ENCODE measurements around the gene OPRM1.

The OPRM1 gene

DNA sequence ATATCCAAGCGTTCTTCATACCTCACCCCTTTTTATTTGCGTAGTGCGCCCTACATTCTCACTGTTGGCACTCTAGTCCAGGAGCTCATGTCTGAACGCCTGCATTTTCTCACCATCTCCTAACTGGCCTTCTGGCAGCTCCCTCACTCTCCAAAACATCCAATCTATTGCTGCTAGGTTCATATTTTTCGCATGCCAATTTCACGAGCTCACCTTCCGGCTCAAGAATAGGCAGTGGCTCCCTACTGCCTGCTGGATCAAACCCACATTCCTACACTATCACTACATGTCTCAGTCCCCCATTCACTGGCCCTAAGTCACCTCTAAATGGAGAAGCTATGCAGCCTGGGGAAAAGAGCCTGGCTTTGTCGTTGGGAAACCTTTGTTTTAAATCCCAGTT is 202.5 kb downstream of the OPRM1 start:
- no peak overlapping the region for H3K9ac ChIP-seq (ENCODE audit: low read length)
- H2AFZ ChIP-seq (ENCODE audit: low read depth, low read length): no peak overlapping the region
- no peak overlapping the region for H3K4me2 ChIP-seq (ENCODE audit: low read length, poor library complexity, severe bottlenecking)
- no peak overlapping the region for H2BK120ac ChIP-seq (ENCODE audit: low read depth, low read length)
- H2BK12ac ChIP-seq (ENCODE audit: low read length in 2 of 2): no peak overlapping the region
- H3K36me3 ChIP-seq (ENCODE audit: control insufficient read depth in 1 of 2, insufficient read depth in 2 of 2, low read depth in 1 of 2, low read length in 2 of 2): no peaks in the 10 kb centered on the region
- no peak overlapping the region for H3K18ac ChIP-seq (ENCODE audit: low read depth in 1 of 2, low read length in 2 of 2)
- no peaks in the 10 kb centered on the region for H3K79me1 ChIP-seq (replicated peaks; ENCODE audit: low read length, poor library complexity, severe bottlenecking)
- H2BK15ac ChIP-seq (ENCODE audit: low read depth, poor library complexity, severe bottlenecking): no peak overlapping the region
- no peak overlapping the region for H3K14ac ChIP-seq (ENCODE audit: low read length in 2 of 2)
- DNase-seq: no peak
- H4K8ac ChIP-seq (ENCODE audit: low read length): no peak overlapping the region
- no peak overlapping the region for H3K4ac ChIP-seq (ENCODE audit: low read depth in 1 of 2, low read length in 2 of 2)
- H2BK5ac ChIP-seq (ENCODE audit: low read depth, low read length, poor library complexity, severe bottlenecking): no peak overlapping the region
- no peak overlapping the region for H2AK5ac ChIP-seq (ENCODE audit: low read length, severe bottlenecking)
- H3K4me1 ChIP-seq (ENCODE audit: control insufficient read depth, insufficient read depth, low read depth, low read length): no peaks in the 10 kb centered on the region
- no peaks in the 10 kb centered on the region for H3K27me3 ChIP-seq (ENCODE audit: control insufficient read depth in 1 of 2, insufficient read depth in 1 of 2, low read length in 2 of 2)
- H3K9me3 ChIP-seq (ENCODE audit: control insufficient read depth, low read length): no peaks in the 10 kb centered on the region
- no peak overlapping the region for H4K91ac ChIP-seq (ENCODE audit: low read length)
- 96% methylated on average over 7 of the region's 8 CpGs for WGBS
- no peak overlapping the region for H3K23ac ChIP-seq (ENCODE audit: low read length in 2 of 2)
- no peak overlapping the region for H3K27ac ChIP-seq (ENCODE audit: low read length, poor library complexity, severe bottlenecking)
- no peak overlapping the region for H3K4me3 ChIP-seq (ENCODE audit: insufficient read depth in 1 of 2, low read depth in 1 of 2, low read length in 2 of 2)

DNA sequence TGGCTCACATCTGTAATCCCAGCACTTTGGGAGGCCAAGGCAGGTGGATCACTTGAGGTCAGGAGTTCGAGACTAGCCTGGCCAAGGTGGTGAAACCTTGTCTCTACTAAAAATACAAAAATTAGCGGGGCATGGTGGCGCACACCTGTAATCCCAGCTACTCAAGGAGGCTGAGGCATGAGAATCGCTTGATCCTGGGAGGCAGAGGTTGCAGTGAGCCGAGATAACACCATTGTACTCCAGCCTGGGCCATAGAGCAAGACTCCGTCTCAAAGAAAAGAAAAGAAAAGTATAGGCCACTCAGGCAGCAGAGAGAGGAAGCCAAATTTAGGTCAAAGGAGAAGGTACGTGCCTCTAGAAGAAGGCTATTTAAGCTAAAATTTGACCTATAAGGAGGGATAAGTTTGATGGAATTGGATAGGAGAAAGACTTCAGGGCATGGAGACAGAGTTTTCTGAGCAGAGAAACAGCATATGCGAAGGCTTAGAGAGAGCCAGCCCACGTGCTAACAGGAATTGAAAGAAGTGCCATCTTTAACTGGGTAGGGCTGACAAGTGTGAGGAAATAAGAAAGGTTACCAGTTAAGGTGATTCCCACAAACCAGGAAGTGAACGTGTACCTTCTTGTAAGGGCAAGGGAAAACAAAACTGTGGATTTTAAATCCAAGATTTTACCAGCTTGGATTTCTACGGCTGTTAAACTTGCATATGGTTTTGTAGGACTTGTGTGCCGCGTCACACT is 203.7 kb downstream of the OPRM1 start:
- Histone ChIP-seq H2BK12ac (ENCODE audit: low read length in 2 of 2) (no peak overlapping the region), H2AK5ac (ENCODE audit: low read length, severe bottlenecking) (no peak overlapping the region), H3K79me1 (replicated peaks; ENCODE audit: low read length, poor library complexity, severe bottlenecking) (no peaks in the 10 kb centered on the region), H3K14ac (ENCODE audit: low read length in 2 of 2) (no peak overlapping the region), H3K18ac (ENCODE audit: low read depth in 1 of 2, low read length in 2 of 2) (no peak overlapping the region), H3K27ac (ENCODE audit: low read length, poor library complexity, severe bottlenecking) (no peak overlapping the region), H3K36me3 (ENCODE audit: control insufficient read depth in 1 of 2, insufficient read depth in 2 of 2, low read depth in 1 of 2, low read length in 2 of 2) (no peaks in the 10 kb centered on the region), H3K9ac (ENCODE audit: low read length) (no peak overlapping the region), H3K9me3 (ENCODE audit: control insufficient read depth, low read length) (no peaks in the 10 kb centered on the region), H3K4me2 (ENCODE audit: low read length, poor library complexity, severe bottlenecking) (no peak overlapping the region), H4K91ac (ENCODE audit: low read length) (no peak overlapping the region), H3K4ac (ENCODE audit: low read depth in 1 of 2, low read length in 2 of 2) (no peak overlapping the region), H3K27me3 (ENCODE audit: control insufficient read depth in 1 of 2, insufficient read depth in 1 of 2, low read length in 2 of 2) (no peaks in the 10 kb centered on the region), H2BK120ac (ENCODE audit: low read depth, low read length) (no peak overlapping the region), H2BK15ac (ENCODE audit: low read depth, poor library complexity, severe bottlenecking) (no peak overlapping the region), H3K23ac (ENCODE audit: low read length in 2 of 2) (no peak overlapping the region), H3K4me3 (ENCODE audit: insufficient read depth in 1 of 2, low read depth in 1 of 2, low read length in 2 of 2) (no peak overlapping the region), H2AFZ (ENCODE audit: low read depth, low read length) (no peak overlapping the region), H4K8ac (ENCODE audit: low read length) (no peak overlapping the region), H3K4me1 (ENCODE audit: control insufficient read depth, insufficient read depth, low read depth, low read length) (no peaks in the 10 kb centered on the region), H2BK5ac (ENCODE audit: low read depth, low read length, poor library complexity, severe bottlenecking) (no peak overlapping the region)
- no peak for DNase-seq
- WGBS: 93% methylated on average over 13 of the region's 13 CpGs

DNA sequence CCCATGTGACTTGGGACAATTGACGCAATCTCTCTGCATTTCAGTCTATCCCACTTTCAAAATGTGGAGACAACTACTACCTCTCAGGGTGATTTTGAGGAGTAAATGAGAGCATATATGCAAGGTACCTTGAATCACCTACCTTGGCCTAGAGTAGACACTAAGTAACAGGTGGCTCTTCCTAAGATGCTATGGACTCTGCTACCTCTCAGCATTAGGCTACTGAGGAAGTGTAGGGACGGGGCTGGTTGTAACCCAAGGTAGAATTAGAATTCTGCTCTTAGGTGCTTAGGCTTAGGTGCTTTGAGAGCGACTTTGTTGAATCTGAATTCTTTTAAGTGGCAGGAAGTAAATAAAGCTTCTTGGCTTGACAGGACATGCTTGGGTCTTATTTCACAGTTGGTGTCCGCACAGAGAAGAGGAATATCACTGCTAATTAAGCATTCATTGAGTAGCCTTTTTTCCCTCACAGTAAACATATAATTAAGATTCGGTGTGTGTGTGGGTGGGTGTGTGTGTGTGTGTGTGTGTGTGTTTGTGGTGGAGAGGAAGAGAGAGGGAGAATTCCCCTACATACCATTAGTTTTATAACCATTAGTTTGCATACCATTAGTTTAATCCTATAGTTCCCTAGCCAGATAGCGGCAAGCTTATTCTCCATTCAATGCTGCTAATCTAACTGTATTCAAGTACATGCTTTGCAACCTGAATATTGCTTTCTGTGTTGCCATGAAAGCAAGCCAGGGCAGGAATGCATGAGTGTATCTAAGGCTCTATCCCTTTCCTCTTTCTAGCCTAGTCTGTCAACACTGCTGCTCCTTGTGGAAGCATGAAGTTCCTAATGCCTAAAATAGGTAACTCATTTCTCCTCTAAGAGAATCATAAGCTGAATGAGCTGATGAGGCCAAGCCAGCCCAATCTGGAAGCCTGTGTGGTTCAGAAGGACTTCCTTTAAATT is 205.0 kb downstream of the OPRM1 start:
- H2BK5ac ChIP-seq (ENCODE audit: low read depth, low read length, poor library complexity, severe bottlenecking): peak overlapping the region; percentile 40
- H3K9ac ChIP-seq (ENCODE audit: low read length): no peak overlapping the region
- H3K14ac ChIP-seq (ENCODE audit: low read length in 2 of 2): peak overlapping the region in 1 of 2 experiments; percentile 46
- H4K91ac ChIP-seq (ENCODE audit: low read length): no peak overlapping the region
- H3K79me1 ChIP-seq (replicated peaks; ENCODE audit: low read length, poor library complexity, severe bottlenecking): no peaks in the 10 kb centered on the region
- no peaks in the 10 kb centered on the region for H3K4me1 ChIP-seq (ENCODE audit: control insufficient read depth, insufficient read depth, low read depth, low read length)
- H2BK120ac ChIP-seq (ENCODE audit: low read depth, low read length): no peak overlapping the region
- no peak overlapping the region for H2AK5ac ChIP-seq (ENCODE audit: low read length, severe bottlenecking)
- H3K27ac ChIP-seq (ENCODE audit: low read length, poor library complexity, severe bottlenecking): no peak overlapping the region
- H3K36me3 ChIP-seq (ENCODE audit: control insufficient read depth in 1 of 2, insufficient read depth in 2 of 2, low read depth in 1 of 2, low read length in 2 of 2): no peaks in the 10 kb centered on the region
- no peak overlapping the region for H3K4me3 ChIP-seq (ENCODE audit: insufficient read depth in 1 of 2, low read depth in 1 of 2, low read length in 2 of 2)
- 83% methylated on average over 3 of the region's 6 CpGs for WGBS
- no peak overlapping the region for H2AFZ ChIP-seq (ENCODE audit: low read depth, low read length)
- H4K8ac ChIP-seq (ENCODE audit: low read length): no peak overlapping the region
- H3K4ac ChIP-seq (ENCODE audit: low read depth in 1 of 2, low read length in 2 of 2): no peak overlapping the region
- no peak overlapping the region for H2BK15ac ChIP-seq (ENCODE audit: low read depth, poor library complexity, severe bottlenecking)
- H3K27me3 ChIP-seq (ENCODE audit: control insufficient read depth in 1 of 2, insufficient read depth in 1 of 2, low read length in 2 of 2): no peaks in the 10 kb centered on the region
- H3K23ac ChIP-seq (ENCODE audit: low read length in 2 of 2): no peak overlapping the region
- no peak overlapping the region for H3K4me2 ChIP-seq (ENCODE audit: low read length, poor library complexity, severe bottlenecking)
- H3K18ac ChIP-seq (ENCODE audit: low read depth in 1 of 2, low read length in 2 of 2): no peak overlapping the region
- DNase-seq: no peak
- no peaks in the 10 kb centered on the region for H3K9me3 ChIP-seq (ENCODE audit: control insufficient read depth, low read length)
- H2BK12ac ChIP-seq (ENCODE audit: low read length in 2 of 2): no peak overlapping the region

DNA sequence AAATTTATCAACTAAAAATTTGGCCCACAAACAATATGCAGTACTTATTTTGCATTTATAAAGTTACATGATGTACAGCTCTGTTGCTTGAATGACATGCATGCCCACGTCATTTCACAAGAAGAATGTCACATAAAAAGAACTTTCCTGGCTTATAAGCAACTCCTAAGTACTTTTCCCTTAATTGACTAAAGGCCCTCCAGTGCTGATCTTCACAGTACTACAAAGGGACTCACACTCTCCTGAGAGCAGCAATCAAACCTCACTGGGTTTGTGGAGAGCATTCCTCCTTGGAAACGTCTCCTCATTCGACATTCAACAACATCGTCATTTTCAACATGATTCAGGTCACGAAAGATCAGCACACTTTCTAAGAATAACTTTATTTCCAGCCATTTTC is 206.5 kb downstream of the OPRM1 start:
- Histone ChIP-seq H4K8ac (ENCODE audit: low read length) (no peak overlapping the region), H2AFZ (ENCODE audit: low read depth, low read length) (no peak overlapping the region), H3K4me3 (ENCODE audit: insufficient read depth in 1 of 2, low read depth in 1 of 2, low read length in 2 of 2) (no peak overlapping the region), H3K4ac (ENCODE audit: low read depth in 1 of 2, low read length in 2 of 2) (no peak overlapping the region), H2BK120ac (ENCODE audit: low read depth, low read length) (no peak overlapping the region), H3K79me1 (replicated peaks; ENCODE audit: low read length, poor library complexity, severe bottlenecking) (no peaks in the 10 kb centered on the region), H2AK5ac (ENCODE audit: low read length, severe bottlenecking) (no peak overlapping the region), H3K9me3 (ENCODE audit: control insufficient read depth, low read length) (no peaks in the 10 kb centered on the region), H3K14ac (ENCODE audit: low read length in 2 of 2) (no peak overlapping the region), H3K9ac (ENCODE audit: low read length) (no peak overlapping the region), H3K27ac (ENCODE audit: low read length, poor library complexity, severe bottlenecking) (no peak overlapping the region), H3K23ac (ENCODE audit: low read length in 2 of 2) (no peak overlapping the region), H3K4me1 (ENCODE audit: control insufficient read depth, insufficient read depth, low read depth, low read length) (peaks cover 4% of the 10 kb centered on the region), H3K4me2 (ENCODE audit: low read length, poor library complexity, severe bottlenecking) (no peak overlapping the region), H2BK15ac (ENCODE audit: low read depth, poor library complexity, severe bottlenecking) (no peak overlapping the region), H3K27me3 (ENCODE audit: control insufficient read depth in 1 of 2, insufficient read depth in 1 of 2, low read length in 2 of 2) (no peaks in the 10 kb centered on the region), H4K91ac (ENCODE audit: low read length) (no peak overlapping the region), H2BK5ac (ENCODE audit: low read depth, low read length, poor library complexity, severe bottlenecking) (no peak overlapping the region), H3K36me3 (ENCODE audit: control insufficient read depth in 1 of 2, insufficient read depth in 2 of 2, low read depth in 1 of 2, low read length in 2 of 2) (no peaks in the 10 kb centered on the region), H3K18ac (ENCODE audit: low read depth in 1 of 2, low read length in 2 of 2) (no peak overlapping the region), H2BK12ac (ENCODE audit: low read length in 2 of 2) (no peak overlapping the region)
- WGBS: 69% methylated on average over 5 of the region's 5 CpGs
- DNase-seq: no peak
